ENCODE results near the gene SLC39A9. TPM values are rescaled to one million over a fixed set of nuclear protein-coding genes. Genes with fewer than 3 reads are reported as not detected.
A peak's percentile ranks its signal among the peaks of the same experiment; 100 is the strongest.

SLC39A9 gene
- total and polyA plus RNA-seq, 2 donors (not counting 1 experiment from before 2014, with no cell fraction given), result 18.4 to 59.1 TPM

DNA sequence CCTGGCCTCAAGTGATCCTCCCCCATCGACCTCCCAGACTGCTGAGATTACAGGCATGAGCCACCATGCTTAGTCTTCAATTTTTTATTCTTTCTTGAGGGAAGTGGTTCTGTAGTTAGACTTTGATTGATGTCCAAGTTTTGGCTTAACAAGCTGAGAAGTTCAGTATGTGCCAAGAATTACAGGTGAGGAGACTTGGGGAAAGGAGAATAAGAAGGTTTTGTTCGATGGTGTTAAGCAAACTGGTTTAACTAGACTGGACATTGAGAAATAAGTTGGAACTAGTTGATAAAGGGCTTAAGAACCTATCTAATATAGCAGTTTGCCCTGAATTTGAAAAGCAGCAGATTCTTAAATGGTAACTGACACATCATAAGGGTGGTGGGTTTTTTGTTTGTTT is 53.4 kb downstream of the SLC39A9 start:
- Mint-ChIP-seq H3K9me3 (ENCODE audit: insufficient read depth) (no peaks in the 10 kb centered on the region), H3K4me3 (no peak overlapping the region), H3K4me1 (no peaks in the 10 kb centered on the region), H3K27me3 (no peaks in the 10 kb centered on the region), H3K27ac (no peak overlapping the region)
- no peak for ATAC-seq (ENCODE audit: low read depth)
- Histone ChIP-seq H4K20me1 (ENCODE audit: control insufficient read depth, insufficient read depth, low read length, poor library complexity, severe bottlenecking) (no peaks in the 10 kb centered on the region), H3K4me1 (ENCODE audit: control insufficient read depth in 2 of 2, insufficient read depth in 2 of 2, low read length in 2 of 2) (no peaks in the 10 kb centered on the region), H3K79me2 (ENCODE audit: control insufficient read depth, insufficient read depth, low read length) (no peaks in the 10 kb centered on the region), H3K9ac (ENCODE audit: low read length) (no peak overlapping the region), H3K9me3 (ENCODE audit: control extremely low read depth in 1 of 3, control insufficient read depth in 2 of 3, insufficient read depth in 1 of 3, low read length in 2 of 3) (no peaks in the 10 kb centered on the region), H3K4me2 (replicated peaks; ENCODE audit: low read depth, low read length, poor library complexity, severe bottlenecking) (no peak overlapping the region), H3K4me3 (ENCODE audit: control extremely low read depth in 1 of 5, extremely low read depth in 1 of 5, insufficient read depth in 1 of 5, low read depth in 2 of 5, low read length in 4 of 5) (no peak overlapping the region), H3K27ac (ENCODE audit: low read length in 2 of 2) (no peak overlapping the region), H3K27me3 (replicated peaks in 1 of 4; ENCODE audit: control extremely low read depth in 1 of 4, control insufficient read depth in 3 of 4, insufficient read depth in 4 of 4, low read length in 3 of 4) (no peaks in the 10 kb centered on the region), H2AFZ (ENCODE audit: insufficient read depth, low read depth, low read length, poor library complexity, severe bottlenecking) (no peak overlapping the region), H3K36me3 (replicated peaks in 1 of 2; ENCODE audit: control extremely low read depth in 1 of 2, control insufficient read depth in 1 of 2, extremely low read depth in 1 of 2, insufficient read depth in 2 of 2, low read length in 1 of 2) (peaks cover 0 to 21% of the 10 kb centered on the region in 2 experiments)
- POLR2A ChIA-PET, result no interaction called here
- CTCF ChIA-PET, result no interaction called here
- DNase-seq, result no peak
- intact Hi-C loops (cut with micrococcal nuclease), result no loop called here
- no peak for TF ChIP-seq EZH2 (IDR thresholded peaks at IDR 0.05; ENCODE audit: borderline replicate concordance, insufficient read depth, low read depth, low read length, poor library complexity, severe bottlenecking)
- TF ChIP-seq, protein P1, sequence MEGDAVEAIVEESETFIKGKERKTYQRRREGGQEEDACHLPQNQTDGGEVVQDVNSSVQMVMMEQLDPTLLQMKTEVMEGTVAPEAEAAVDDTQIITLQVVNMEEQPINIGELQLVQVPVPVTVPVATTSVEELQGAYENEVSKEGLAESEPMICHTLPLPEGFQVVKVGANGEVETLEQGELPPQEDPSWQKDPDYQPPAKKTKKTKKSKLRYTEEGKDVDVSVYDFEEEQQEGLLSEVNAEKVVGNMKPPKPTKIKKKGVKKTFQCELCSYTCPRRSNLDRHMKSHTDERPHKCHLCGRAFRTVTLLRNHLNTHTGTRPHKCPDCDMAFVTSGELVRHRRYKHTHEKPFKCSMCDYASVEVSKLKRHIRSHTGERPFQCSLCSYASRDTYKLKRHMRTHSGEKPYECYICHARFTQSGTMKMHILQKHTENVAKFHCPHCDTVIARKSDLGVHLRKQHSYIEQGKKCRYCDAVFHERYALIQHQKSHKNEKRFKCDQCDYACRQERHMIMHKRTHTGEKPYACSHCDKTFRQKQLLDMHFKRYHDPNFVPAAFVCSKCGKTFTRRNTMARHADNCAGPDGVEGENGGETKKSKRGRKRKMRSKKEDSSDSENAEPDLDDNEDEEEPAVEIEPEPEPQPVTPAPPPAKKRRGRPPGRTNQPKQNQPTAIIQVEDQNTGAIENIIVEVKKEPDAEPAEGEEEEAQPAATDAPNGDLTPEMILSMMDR (IDR thresholded peaks at IDR 0.05), result no peak
- 86% methylated on average over 1 of the region's 2 CpGs for WGBS (ENCODE audit: insufficient coverage)

DNA sequence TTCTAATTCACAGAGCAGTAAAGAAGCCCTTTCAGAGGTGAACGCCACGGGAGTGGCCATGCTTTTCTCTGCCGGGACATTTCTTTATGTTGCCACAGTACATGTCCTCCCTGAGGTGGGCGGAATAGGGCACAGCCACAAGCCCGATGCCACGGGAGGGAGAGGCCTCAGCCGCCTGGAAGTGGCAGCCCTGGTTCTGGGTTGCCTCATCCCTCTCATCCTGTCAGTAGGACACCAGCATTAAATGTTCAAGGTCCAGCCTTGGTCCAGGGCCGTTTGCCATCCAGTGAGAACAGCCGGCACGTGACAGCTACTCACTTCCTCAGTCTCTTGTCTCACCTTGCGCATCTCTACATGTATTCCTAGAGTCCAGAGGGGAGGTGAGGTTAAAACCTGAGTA is 59.9 kb downstream of the SLC39A9 start:
- Histone ChIP-seq H4K20me1 (ENCODE audit: control insufficient read depth, insufficient read depth, low read length, poor library complexity, severe bottlenecking) (no peaks in the 10 kb centered on the region), H3K79me2 (ENCODE audit: control insufficient read depth, insufficient read depth, low read length) (no peaks in the 10 kb centered on the region), H2AFZ (ENCODE audit: insufficient read depth, low read depth, low read length, poor library complexity, severe bottlenecking) (no peak overlapping the region), H3K36me3 (replicated peaks in 1 of 2; ENCODE audit: control extremely low read depth in 1 of 2, control insufficient read depth in 1 of 2, extremely low read depth in 1 of 2, insufficient read depth in 2 of 2, low read length in 1 of 2) (peaks cover 0 to 39% of the 10 kb centered on the region in 2 experiments), H3K9ac (ENCODE audit: low read length) (no peak overlapping the region), H3K27me3 (replicated peaks in 1 of 4; ENCODE audit: control extremely low read depth in 1 of 4, control insufficient read depth in 3 of 4, insufficient read depth in 4 of 4, low read length in 3 of 4) (no peaks in the 10 kb centered on the region), H3K4me3 (ENCODE audit: control extremely low read depth in 1 of 5, extremely low read depth in 1 of 5, insufficient read depth in 1 of 5, low read depth in 2 of 5, low read length in 4 of 5) (no peak overlapping the region), H3K4me2 (replicated peaks; ENCODE audit: low read depth, low read length, poor library complexity, severe bottlenecking) (no peak overlapping the region), H3K4me1 (ENCODE audit: control insufficient read depth in 2 of 2, insufficient read depth in 2 of 2, low read length in 2 of 2) (no peaks in the 10 kb centered on the region), H3K9me3 (ENCODE audit: control extremely low read depth in 1 of 3, control insufficient read depth in 2 of 3, insufficient read depth in 1 of 3, low read length in 2 of 3) (no peaks in the 10 kb centered on the region), H3K27ac (ENCODE audit: low read length in 2 of 2) (no peak overlapping the region)
- DNase-seq (no peak), ATAC-seq (ENCODE audit: low read depth) (no peak)
- POLR2A ChIA-PET, result no interaction called here
- H3K4me1 Mint-ChIP-seq, result peaks cover 3% of the 10 kb centered on the region
- CTCF ChIA-PET, result interaction anchor here (0.8 to 3.6 kb wide), 14 partner anchors 10 to 227 kb away, joined by 3 to 110 read pairs (median 6); partner anchors contain the start of genes ERH and SLC39A9
- H3K4me3 Mint-ChIP-seq, result no peak overlapping the region
- H3K9me3 Mint-ChIP-seq (ENCODE audit: insufficient read depth), result no peaks in the 10 kb centered on the region
- intact Hi-C loops (cut with micrococcal nuclease), result no loop called here
- WGBS (ENCODE audit: insufficient coverage), result 97% methylated on average over 7 of the region's 11 CpGs
- H3K27ac Mint-ChIP-seq, result peak overlapping the region; percentile 5
- H3K27me3 Mint-ChIP-seq, result no peaks in the 10 kb centered on the region
- TF ChIP-seq, protein P1 (IDR thresholded peaks at IDR 0.05), result no peak
- TF ChIP-seq EZH2 (IDR thresholded peaks at IDR 0.05; ENCODE audit: borderline replicate concordance, insufficient read depth, low read depth, low read length, poor library complexity, severe bottlenecking), result no peak

All from B cell (primary cell).